Measurements from ENCODE around the gene NBPF19.
"Not testable (repeated sequence)": the region's sequence is repeated elsewhere in the genome, so short reads cannot be mapped to it uniquely, and the experiment has no call there.

- TF ChIP-seq ZFP3 (CRISPR knock-in tag; IDR thresholded peaks at IDR 0.05); ZNF8 (CRISPR knock-in tag; IDR thresholded peaks at IDR 0.05); ISL1 (CRISPR knock-in tag; IDR thresholded peaks at IDR 0.05); CSRNP3 (CRISPR knock-in tag; IDR thresholded peaks at IDR 0.05); POU6F1 (CRISPR knock-in tag; IDR thresholded peaks at IDR 0.05; ENCODE audit: borderline replicate concordance, low read depth); TCF4 (CRISPR knock-in tag; IDR thresholded peaks at IDR 0.05; ENCODE audit: borderline replicate concordance); ARNTL (CRISPR knock-in tag; IDR thresholded peaks at IDR 0.05; ENCODE audit: borderline replicate concordance, low read depth); ESRRG (CRISPR knock-in tag; IDR thresholded peaks at IDR 0.05); ZNF565 (CRISPR knock-in tag; conservative IDR thresholded peaks at IDR 0.05; ENCODE audit: low read depth); ZFP30 (CRISPR knock-in tag; IDR thresholded peaks at IDR 0.05): not testable (repeated sequence)
Measured at GRCh38 chr1:149452196-149452595, 22.6 kb upstream of the NBPF19 start.
